Nephron (organoid): Measurements from ENCODE around the gene PPP1R1B.

Experiments used
- H3K27ac Mint-ChIP-seq, 3 experiments: 2 replicates each; pipeline ENCODE4 v1.8.0; 2020; ENCODE audit warnings: mixed read lengths in 3 of 3, mild to moderate bottlenecking in 2 of 3, moderate library complexity in 1 of 3
- H3K27me3 Mint-ChIP-seq: 2 replicates; pipeline ENCODE4 v1.8.0; 2021; ENCODE audit warnings: low read depth, mild to moderate bottlenecking, moderate library complexity, mixed read lengths
- H3K36me3 Mint-ChIP-seq: 2 replicates; pipeline ENCODE4 v1.8.0; 2020; ENCODE audit warnings: low read depth, mixed read lengths
- H3K4me1 Mint-ChIP-seq: 2 replicates; pipeline ENCODE4 v1.8.0; 2020; ENCODE audit warnings: mixed read lengths
- H3K4me3 Mint-ChIP-seq, 3 experiments: 2 replicates each; pipeline ENCODE4 v1.8.0; 2020; ENCODE audit warnings: mild to moderate bottlenecking in 3 of 3, mixed read lengths in 3 of 3, moderate library complexity in 2 of 3
- H3K9me3 Mint-ChIP-seq: 2 replicates; pipeline ENCODE4 v1.8.0; 2020; ENCODE audit warnings: mixed read lengths
- CTCF ChIP-seq, 3 experiments: fragments of 200-600 bp; sonication (generic); IDR thresholded peaks; one replicate each; pipeline ENCODE4 v1.5.0; 2021; ENCODE audit warnings: antibody characterized with exemption in 3 of 3; ENCODE audit not compliant: unreplicated experiment in 3 of 3

The PPP1R1B gene

GRCh38 chr17:39648616-39649366, 22.0 kb downstream of the PPP1R1B start:
- no peaks in the 10 kb centered on the region for H3K9me3 Mint-ChIP-seq
- H3K4me3 Mint-ChIP-seq, result peak overlapping the region in 1 of 3 experiments; percentile 3
- no peaks in the 10 kb centered on the region for H3K27me3 Mint-ChIP-seq
- no peak for TF ChIP-seq CTCF (IDR thresholded peaks at IDR 0.05; ENCODE audit: unreplicated experiment in 3 of 3)
- peaks cover 29% of the 10 kb centered on the region for H3K4me1 Mint-ChIP-seq
- H3K27ac Mint-ChIP-seq, result peak overlapping the region; percentile 18 to 87 (median 77)
- peaks cover 8% of the 10 kb centered on the region for H3K36me3 Mint-ChIP-seq

- H3K9me3 Mint-ChIP-seq, result no peaks in the 10 kb centered on the region
- H3K4me3 Mint-ChIP-seq, result no peak overlapping the region
- H3K27ac Mint-ChIP-seq, result peak overlapping the region in 2 of 3 experiments; percentile 7 to 11
- peaks cover 31% of the 10 kb centered on the region for H3K4me1 Mint-ChIP-seq
- no peaks in the 10 kb centered on the region for H3K27me3 Mint-ChIP-seq
- TF ChIP-seq CTCF (IDR thresholded peaks at IDR 0.05; ENCODE audit: unreplicated experiment in 3 of 3), result no peak
- peaks cover 6% of the 10 kb centered on the region for H3K36me3 Mint-ChIP-seq
These were observed 23.4 kb downstream of the PPP1R1B start for GRCh38 chr17:39650121-39650579.

DNA sequence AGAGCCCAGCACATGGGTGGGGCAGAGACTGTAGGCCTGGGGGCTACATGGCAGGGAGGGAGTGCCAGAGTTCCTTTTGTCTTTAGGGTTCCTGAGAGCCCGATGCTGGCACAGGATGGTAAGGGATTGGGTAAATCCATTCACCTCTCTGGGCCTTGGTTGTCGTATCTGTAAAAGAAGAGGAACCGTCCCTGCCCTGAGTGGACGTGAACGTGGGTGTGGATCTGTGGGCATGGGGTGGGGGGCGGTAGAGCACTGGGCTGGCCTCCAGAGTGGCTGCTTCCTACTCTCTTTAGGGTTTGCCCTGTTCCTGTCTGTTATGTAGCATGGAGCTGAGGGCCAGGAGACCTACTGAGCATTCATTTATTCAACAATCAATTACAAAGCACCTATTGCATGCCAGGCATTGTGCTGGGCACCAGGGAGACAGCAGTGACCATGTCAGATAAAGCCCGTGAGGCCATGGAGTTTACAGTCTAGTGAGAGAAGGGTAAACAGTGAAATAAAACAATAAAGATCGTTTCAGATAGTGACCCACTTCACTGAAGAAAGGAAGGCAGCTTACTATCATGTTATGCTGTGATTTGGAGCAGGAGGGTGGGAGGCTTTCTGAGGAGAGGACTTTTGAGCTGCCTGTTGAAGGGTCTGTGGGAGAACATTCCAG, 25.3 kb downstream of the PPP1R1B start:
- Mint-ChIP-seq H3K4me1 (peaks cover 37% of the 10 kb centered on the region), H3K9me3 (no peaks in the 10 kb centered on the region), H3K27ac (peak overlapping the region; percentile 75 to 89 (median 76)), H3K36me3 (peaks cover 14% of the 10 kb centered on the region), H3K4me3 (peak overlapping the region in 2 of 3 experiments; percentile 24 to 37), H3K27me3 (no peaks in the 10 kb centered on the region)
- TF ChIP-seq CTCF (IDR thresholded peaks at IDR 0.05; ENCODE audit: unreplicated experiment in 3 of 3), result no peak

DNA sequence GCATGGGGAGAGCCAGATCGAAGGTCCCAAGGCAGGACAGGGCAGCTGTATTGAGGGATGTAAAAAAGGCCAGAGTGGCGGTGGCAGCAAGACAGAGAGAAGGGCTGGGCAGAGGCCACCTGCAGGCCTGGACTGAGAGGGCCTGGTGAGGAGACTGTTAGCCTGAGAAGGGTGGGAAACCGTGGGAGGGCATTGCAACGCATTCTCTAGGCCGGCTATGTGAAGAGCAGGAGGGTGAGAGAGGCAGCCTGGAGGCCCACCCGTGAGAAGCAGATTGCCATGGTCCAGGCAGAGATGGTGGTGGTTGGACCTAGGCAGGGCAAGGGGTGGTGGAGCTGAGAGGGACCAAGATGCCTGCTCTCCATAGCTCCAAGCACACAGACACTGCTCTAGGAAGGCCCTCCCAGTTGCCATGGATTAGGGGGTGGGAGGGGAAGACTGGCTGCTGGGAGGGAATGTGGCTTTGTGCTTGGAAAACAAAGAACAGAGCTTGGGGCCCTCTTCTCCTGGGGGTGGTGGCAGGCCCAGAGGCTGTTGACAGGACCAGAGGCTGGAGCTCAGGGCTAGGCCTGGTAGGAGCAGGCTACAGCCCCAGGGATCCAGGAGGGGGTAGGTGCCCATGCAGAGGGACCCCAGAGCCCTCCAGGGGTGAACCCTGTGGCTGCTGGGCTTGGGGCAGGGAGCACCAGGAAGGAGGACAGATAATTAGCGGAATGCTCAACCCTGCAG, 26.0 kb downstream of the PPP1R1B start:
- H3K27me3 Mint-ChIP-seq, result no peaks in the 10 kb centered on the region
- TF ChIP-seq CTCF (IDR thresholded peaks at IDR 0.05; ENCODE audit: unreplicated experiment in 3 of 3), result no peak
- H3K27ac Mint-ChIP-seq, result peak overlapping the region; percentile 75 to 89 (median 76)
- H3K9me3 Mint-ChIP-seq, result no peaks in the 10 kb centered on the region
- peaks cover 15% of the 10 kb centered on the region for H3K36me3 Mint-ChIP-seq
- peaks cover 37% of the 10 kb centered on the region for H3K4me1 Mint-ChIP-seq
- H3K4me3 Mint-ChIP-seq, result peak overlapping the region in 2 of 3 experiments; percentile 24 to 37

DNA sequence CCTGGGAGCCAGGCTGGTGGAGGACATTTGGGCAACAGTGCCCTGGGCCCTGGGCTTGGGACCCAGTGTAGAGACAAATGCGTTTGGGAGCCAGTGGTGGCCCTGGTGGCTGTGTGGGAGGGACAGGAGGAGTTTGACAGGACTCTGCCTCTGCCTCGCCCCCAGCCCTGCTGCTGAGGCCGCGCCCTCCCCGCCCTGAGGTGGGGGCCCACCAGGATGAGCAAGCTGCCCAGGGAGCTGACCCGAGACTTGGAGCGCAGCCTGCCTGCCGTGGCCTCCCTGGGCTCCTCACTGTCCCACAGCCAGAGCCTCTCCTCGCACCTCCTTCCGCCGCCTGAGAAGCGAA, 26.5 kb downstream of the PPP1R1B start:
- peaks cover 15% of the 10 kb centered on the region for H3K36me3 Mint-ChIP-seq
- peak overlapping the region in 1 of 3 experiments; percentile 89 for H3K27ac Mint-ChIP-seq
- H3K27me3 Mint-ChIP-seq, result no peaks in the 10 kb centered on the region
- no peaks in the 10 kb centered on the region for H3K9me3 Mint-ChIP-seq
- H3K4me3 Mint-ChIP-seq, result no peak overlapping the region
- TF ChIP-seq CTCF (IDR thresholded peaks at IDR 0.05; ENCODE audit: unreplicated experiment in 3 of 3), result no peak
- peaks cover 37% of the 10 kb centered on the region for H3K4me1 Mint-ChIP-seq
